Measurements from ENCODE around the gene NUDT7.
A peak's percentile ranks its signal among the peaks of the same experiment; 100 is the strongest.

GRCh38 chr16:77784441-77785372, 62.4 kb downstream of the NUDT7 start:
- TF ChIP-seq CTCF (IDR thresholded peaks at IDR 0.05) (peak in 1 of 4 experiments; percentile 14), EP300 (IDR thresholded peaks at IDR 0.05) (no peak), POLR2A (IDR thresholded peaks at IDR 0.05) (no peak), POLR2AphosphoS5 (IDR thresholded peaks at IDR 0.05) (no peak)

Measured in gastroesophageal sphincter (tissue), 3 donors.